Psoas muscle (tissue), 8 donors: Measurements from ENCODE around the gene SPHKAP. TPM values are rescaled to one million over a fixed set of nuclear protein-coding genes. Genes with fewer than 3 reads are reported as not detected.

Source experiments
- ATAC-seq, 4 donors: fragments of 200-7000 bp; cut with Tn5 transposase; one replicate each; pipeline ENCODE4 v1.9.1; 2020; ENCODE audit warnings: moderate library complexity in 3 of 4, mild to moderate bottlenecking in 2 of 4
- DNase-seq, 2 donors: peaks; one replicate each; pipeline ENCODE4 v3.0.0-alpha.2; 2020
- H3K27ac ChIP-seq: fragments of 200-600 bp; one replicate; pipeline ENCODE4 v1.8.0; 2022
- H3K27me3 ChIP-seq, 3 donors: fragments of 200-600 bp in 1 of 3; one replicate each; pipeline versions ENCODE4 v1.6.1 to v1.8.0; 2013 to 2022; ENCODE audit warnings: low read length in 2 of 3, mild to moderate bottlenecking in 2 of 3, moderate library complexity in 1 of 3; ENCODE audit not compliant: insufficient read depth in 3 of 3
- H3K36me3 ChIP-seq, 2 donors: fragments of 200-600 bp in 1 of 2; one replicate each; pipeline versions ENCODE4 v1.6.1 to v1.8.0; 2013 to 2022; ENCODE audit warnings: low read depth in 1 of 2, mild to moderate bottlenecking in 1 of 2, moderate library complexity in 1 of 2; ENCODE audit not compliant: insufficient read depth in 1 of 2
- H3K4me1 ChIP-seq: fragments of 200-600 bp; one replicate; pipeline ENCODE4 v1.8.0; 2022
- H3K4me3 ChIP-seq: fragments of 200-600 bp; one replicate; pipeline ENCODE4 v1.8.0; 2022; ENCODE audit warnings: mild to moderate bottlenecking
- H3K9me3 ChIP-seq: fragments of 200-600 bp; one replicate; pipeline ENCODE4 v1.8.0; 2022
- CTCF ChIP-seq: fragments of 200-600 bp; IDR thresholded peaks from one replicate; pipeline ENCODE4 v1.8.0; 2022; ENCODE audit warnings: antibody characterized with exemption
- WGBS, 3 donors: extraction: QIAGEN DNeasy Blood & Tissue Kit; methylation state at CpG; one replicate each; pipeline versions ENCODE4 v1.1.6 to v1.1.7; 2013; 5-methylcytosine and 5-hydroxymethylcytosine counted together
- intact Hi-C, 2 donors: fragments of 100-400 bp; cut with DNase I; formaldehyde crosslinking; loops; one replicate each; pipeline versions ENCODE4 v1.11.0 to v1.14.2; 2022
- polyA plus RNA-seq, 3 donors: library from polyadenylated mRNA; stranded (reverse); fragments of 200-250 nt; gene quantifications; one replicate each; pipeline ENCODE4 v1.2.3, GENCODE V29; 2013
- total RNA-seq, 4 donors: library from RNA; stranded (reverse); fragmentation: NEBNext Ultra II Directional in 2 of 4; extraction: Animal tissue kit (Norgen Biotek cat#: 25700) in 2 of 4; gene quantifications; one replicate each; pipeline versions ENCODE4 v1.2.1 to v1.2.4, GENCODE V29; 2021 to 2023
- donor health status: healthy with polysubstance abuse.
- donor health status: DM: no; HTN: no; CAD: no; lungs with moderate emphysema.
- donor health status: Bipolar disorder and iron deficiency.
- donor health status: healthy.
- donor health status: DM: yes; HTN: yes; CAD: no.
- donor health status: DM: no; HTN: no; CAD: no.
- donor health status: DM: no; HTN: no; CAD: no.
- donor health status: DM: yes; HTN: yes; CAD: no.

Gene SPHKAP
- total and polyA plus RNA-seq, 7 donors: 0.07 to 0.15 TPM; not detected in 5

- DNase-seq: no peak
- Histone ChIP-seq H3K27ac (no peak overlapping the region), H3K4me1 (no peaks in the 10 kb centered on the region), H3K9me3 (no peaks in the 10 kb centered on the region), H3K4me3 (no peak overlapping the region), H3K36me3 (no peaks in the 10 kb centered on the region), H3K27me3 (no peaks in the 10 kb centered on the region)
- 60 to 63% (median 62%) methylated on average over 4 of the region's 4 CpGs for WGBS, 3 donors
- intact Hi-C loops: no loop called here
- ATAC-seq: no peak
- no peak for TF ChIP-seq CTCF
These were observed 117.5 kb downstream of the SPHKAP start for GRCh38 chr2:228064024-228064423.

- ATAC-seq: no peak
- 25 to 67% (median 58%) methylated on average over 1 of the region's 1 CpG for WGBS, 3 donors
- H3K36me3 ChIP-seq: no peaks in the 10 kb centered on the region
- intact Hi-C loops: no loop called here
- no peak for TF ChIP-seq CTCF
- no peaks in the 10 kb centered on the region for H3K9me3 ChIP-seq
- H3K4me3 ChIP-seq: no peak overlapping the region
- no peaks in the 10 kb centered on the region for H3K27me3 ChIP-seq
- no peak for DNase-seq
- H3K4me1 ChIP-seq: no peaks in the 10 kb centered on the region
- no peak overlapping the region for H3K27ac ChIP-seq
These were observed 117.9 kb downstream of the SPHKAP start for GRCh38 chr2:228063558-228063957.

- ATAC-seq: no peak
- no peak for DNase-seq
- intact Hi-C loops: no loop called here
- Histone ChIP-seq H3K9me3 (no peaks in the 10 kb centered on the region), H3K4me1 (no peaks in the 10 kb centered on the region), H3K4me3 (no peak overlapping the region), H3K27ac (no peak overlapping the region), H3K27me3 (no peaks in the 10 kb centered on the region), H3K36me3 (no peaks in the 10 kb centered on the region)
- 32 to 43% (median 34%) methylated on average over 2 of the region's 2 CpGs for WGBS, 3 donors
- no peak for TF ChIP-seq CTCF
These were observed 121.8 kb downstream of the SPHKAP start for GRCh38 chr2:228059735-228060134.

GRCh38 chr2:228056293-228057097, 125.0 kb downstream of the SPHKAP start:
- 70 to 80% (median 71%) methylated on average over 4 of the region's 4 CpGs for WGBS, 3 donors
- H3K27ac ChIP-seq: no peak overlapping the region
- H3K27me3 ChIP-seq: no peaks in the 10 kb centered on the region
- TF ChIP-seq CTCF: no peak
- ATAC-seq: no peak
- intact Hi-C loops: no loop called here
- H3K9me3 ChIP-seq: no peaks in the 10 kb centered on the region
- no peaks in the 10 kb centered on the region for H3K36me3 ChIP-seq
- no peaks in the 10 kb centered on the region for H3K4me1 ChIP-seq
- H3K4me3 ChIP-seq: no peak overlapping the region
- no peak for DNase-seq
